GM12891 (cell line): Measurements from ENCODE around the gene SLCO2A1.

Source experiments
- DNase-seq: peaks from one replicate; pipeline ENCODE4 v3.0.0; 2011; ENCODE audit warnings: low spot score; ENCODE audit not compliant: insufficient read length
- FAIRE-seq: peaks from 2 replicates; lab custom pipeline; 2011; peaks lifted over from hg19 to GRCh38; lab: Jason Lieb, UNC
- PAX5 ChIP-seq: IDR thresholded peaks from 2 replicates; pipeline ENCODE4 v1.6.1; 2011; ENCODE audit warnings: low read length, moderate library complexity, mild to moderate bottlenecking; ENCODE audit not compliant: insufficient read depth, severe bottlenecking
- POLR2A ChIP-seq: IDR thresholded peaks from 2 replicates; pipeline ENCODE4 v1.6.1; 2011; ENCODE audit warnings: low read depth, low read length, control low read depth
- POLR2AphosphoS5 ChIP-seq: IDR thresholded peaks from 2 replicates; pipeline ENCODE4 v1.6.1; 2011; ENCODE audit warnings: low read depth, low read length, control low read depth
- POU2F2 ChIP-seq: IDR thresholded peaks from 2 replicates; pipeline ENCODE4 v1.6.1; 2011; ENCODE audit warnings: low read depth, mild to moderate bottlenecking, control low read depth, low read length, moderate library complexity
- SPI1 ChIP-seq: IDR thresholded peaks from 2 replicates; pipeline ENCODE4 v1.6.1; 2011; ENCODE audit warnings: low read depth, low read length, control low read depth
- TAF1 ChIP-seq: IDR thresholded peaks from 2 replicates; pipeline ENCODE4 v1.6.1; 2011; ENCODE audit warnings: low read depth, low read length, control low read depth

Gene SLCO2A1

GRCh38 chr3:134060561-134061385, 31.0 kb upstream of the SLCO2A1 start:
- no peak for TF ChIP-seq POU2F2
- no peak for TF ChIP-seq POLR2A
- TF ChIP-seq TAF1, result no peak
- no peak for TF ChIP-seq POLR2AphosphoS5
- no peak for TF ChIP-seq SPI1
- no peak for TF ChIP-seq PAX5
- no peak for FAIRE-seq
- no peak for DNase-seq

GRCh38 chr3:134059671-134060560, 30.2 kb upstream of the SLCO2A1 start:
- no peak for TF ChIP-seq TAF1
- FAIRE-seq, result no peak
- no peak for DNase-seq

- no peak for TF ChIP-seq POU2F2
- no peak for TF ChIP-seq PAX5
- TF ChIP-seq TAF1, result no peak
Measured at GRCh38 chr3:134059035-134059601, 29.4 kb upstream of the SLCO2A1 start.

GRCh38 chr3:134057654-134058110, 28.0 kb upstream of the SLCO2A1 start:
- TF ChIP-seq TAF1, result no peak
- TF ChIP-seq PAX5, result no peak
- no peak for TF ChIP-seq POLR2AphosphoS5
- no peak for TF ChIP-seq POLR2A
- no peak for TF ChIP-seq SPI1
- no peak for TF ChIP-seq POU2F2
- DNase-seq, result no peak
- FAIRE-seq, result no peak

More at GRCh38 chr3:134059035-134059601, 29.4 kb upstream of the SLCO2A1 start:
- FAIRE-seq, result no peak
- DNase-seq, result no peak

GRCh38 chr3:134057006-134057653, 27.4 kb upstream of the SLCO2A1 start:
- FAIRE-seq (no peak), DNase-seq (no peak)
- no peak for TF ChIP-seq POLR2AphosphoS5
- TF ChIP-seq TAF1, result no peak
- TF ChIP-seq POU2F2, result no peak
- no peak for TF ChIP-seq POLR2A
- TF ChIP-seq SPI1, result no peak
- TF ChIP-seq PAX5, result no peak

GRCh38 chr3:134056464-134056891, 26.8 kb upstream of the SLCO2A1 start:
- FAIRE-seq (peak; percentile 20), DNase-seq (no peak)
- TF ChIP-seq POLR2AphosphoS5 (no peak), SPI1 (no peak), TAF1 (no peak)

- no peak for TF ChIP-seq POLR2A
- TF ChIP-seq PAX5, result no peak
- TF ChIP-seq POU2F2, result no peak
- TF ChIP-seq POLR2AphosphoS5, result no peak
- no peak for TF ChIP-seq TAF1
- no peak for TF ChIP-seq SPI1
- FAIRE-seq (no peak), DNase-seq (no peak)
Measured at GRCh38 chr3:134055661-134056060, 25.9 kb upstream of the SLCO2A1 start.

- TF ChIP-seq SPI1 (no peak), PAX5 (no peak), POU2F2 (no peak), POLR2A (no peak), POLR2AphosphoS5 (no peak), TAF1 (no peak)
- no peak for FAIRE-seq
- DNase-seq, result no peak
Measured at GRCh38 chr3:134054881-134055280, 25.2 kb upstream of the SLCO2A1 start.

- TF ChIP-seq POLR2AphosphoS5 (no peak), PAX5 (no peak)
- no peak for DNase-seq
- FAIRE-seq, result no peak
Measured at GRCh38 chr3:134054231-134054630, 24.5 kb upstream of the SLCO2A1 start.
